NK-92 treated with Interleukin-12 subunit alpha and Interleukin-12 subunit beta, amount 100 ng/mL, for 24 hours (cell line): Measurements from ENCODE around the gene FFAR2.

Source experiments
- DNase-seq: peaks from one replicate; lab custom pipeline; 2025; lab: John Stamatoyannopoulos, UW

FFAR2 gene

DNA sequence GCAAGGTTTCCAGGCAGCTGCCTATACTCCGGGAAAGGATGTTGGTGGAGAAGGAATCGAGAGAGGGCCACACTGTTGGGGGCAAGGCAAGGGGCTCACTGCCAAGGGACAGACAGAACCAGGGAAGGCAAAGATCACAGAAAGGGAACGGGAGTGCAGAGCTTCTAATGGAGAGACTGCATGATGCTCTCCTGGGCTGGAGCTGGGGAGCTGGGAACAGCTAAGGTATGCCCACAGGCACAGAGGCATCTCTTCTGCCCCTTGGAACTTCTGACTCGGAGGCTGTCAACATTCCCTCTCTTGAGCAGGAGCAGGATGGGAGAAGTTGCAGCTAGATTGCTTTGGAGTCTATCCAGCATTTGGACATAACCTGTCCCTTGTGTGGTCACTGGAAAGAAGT lies 22.4 kb upstream of the FFAR2 start:
- no peak for DNase-seq

DNA sequence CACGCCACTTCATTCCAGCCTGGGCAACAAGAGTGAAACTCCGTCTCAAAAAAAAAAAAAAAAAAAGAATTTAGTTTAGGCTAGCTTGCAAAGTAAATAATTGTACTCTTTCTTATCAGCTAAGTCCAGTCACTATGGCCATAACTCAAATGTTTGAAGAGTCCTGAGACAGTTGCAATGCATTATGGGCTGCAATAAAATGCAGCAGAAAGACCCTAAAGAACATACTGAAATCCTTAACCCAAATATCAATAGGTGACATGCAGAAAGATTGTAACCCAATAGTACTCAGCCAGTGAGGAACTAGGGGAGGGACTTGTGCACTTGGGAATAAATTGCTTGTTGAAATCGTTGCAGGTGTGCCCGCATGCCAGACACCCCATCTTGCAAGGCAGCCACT lies 20.9 kb upstream of the FFAR2 start:
- no peak for DNase-seq

DNA sequence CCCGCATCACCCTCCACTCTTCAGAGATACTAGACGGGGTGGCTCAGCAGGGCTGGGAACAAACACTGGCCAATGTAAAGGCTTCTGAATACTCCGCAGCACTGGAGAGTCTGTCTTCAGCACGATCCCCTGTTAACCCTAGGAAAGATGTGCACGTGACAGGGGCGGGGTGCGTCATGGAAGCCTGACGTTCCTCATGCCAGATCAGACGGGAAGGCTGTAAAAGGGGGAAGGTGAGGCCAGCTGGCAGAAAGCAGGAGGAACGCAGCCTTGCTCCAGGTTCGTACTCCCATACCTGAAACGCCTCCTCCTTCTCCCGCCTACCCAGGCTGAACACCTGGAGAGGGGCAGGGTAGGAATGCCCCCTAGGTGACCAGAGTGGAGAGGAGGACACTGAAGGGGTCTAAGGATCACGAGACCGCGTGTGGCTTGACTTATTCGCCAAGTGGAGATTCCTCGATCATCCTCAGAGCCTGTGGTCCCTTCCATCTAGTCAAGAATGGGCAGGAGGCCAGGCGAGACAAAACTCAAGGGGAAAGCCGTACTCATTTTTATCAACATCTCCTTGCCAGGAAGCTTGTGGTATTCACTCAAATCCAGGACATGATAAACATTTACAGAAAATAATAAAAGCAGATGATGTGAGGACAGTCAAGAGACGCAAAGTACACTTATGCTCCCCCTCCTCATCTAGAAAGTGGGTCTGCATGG lies 18.2 kb upstream of the FFAR2 start:
- no peak for DNase-seq

DNA sequence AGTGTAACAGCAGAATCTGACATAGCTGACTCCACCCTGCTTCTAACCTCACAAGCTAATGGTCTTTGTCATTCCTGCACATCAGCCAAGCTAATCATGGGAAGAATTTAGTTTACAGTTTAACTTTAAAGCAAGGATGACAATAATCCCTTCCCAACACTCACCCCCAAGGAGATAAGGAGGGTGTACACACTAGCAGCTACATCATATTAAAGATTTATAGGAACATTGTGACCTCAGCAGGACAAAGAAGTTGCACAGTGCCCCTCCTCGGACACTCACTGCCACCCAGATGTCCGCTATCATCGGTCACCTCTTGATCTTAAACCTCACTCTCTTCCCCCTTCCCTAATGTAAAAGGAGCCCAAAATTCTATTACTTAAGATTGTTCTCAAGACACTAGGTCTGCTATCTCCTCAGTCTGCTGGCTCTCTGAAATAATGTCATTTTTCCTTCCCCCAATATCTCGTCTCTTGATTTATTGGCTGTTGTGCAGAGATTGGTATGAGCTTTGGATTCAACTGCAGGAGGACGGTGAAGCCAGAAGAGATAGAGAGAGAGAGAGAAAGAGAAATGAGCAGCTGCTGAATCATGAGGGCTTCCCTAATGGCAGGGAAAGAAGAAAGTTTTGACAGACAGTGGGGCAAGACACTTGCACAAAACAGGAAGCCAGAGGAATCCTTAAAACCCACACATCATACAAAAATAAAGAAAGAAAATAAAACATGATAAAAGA lies 17.5 kb upstream of the FFAR2 start:
- DNase-seq, result no peak

DNA sequence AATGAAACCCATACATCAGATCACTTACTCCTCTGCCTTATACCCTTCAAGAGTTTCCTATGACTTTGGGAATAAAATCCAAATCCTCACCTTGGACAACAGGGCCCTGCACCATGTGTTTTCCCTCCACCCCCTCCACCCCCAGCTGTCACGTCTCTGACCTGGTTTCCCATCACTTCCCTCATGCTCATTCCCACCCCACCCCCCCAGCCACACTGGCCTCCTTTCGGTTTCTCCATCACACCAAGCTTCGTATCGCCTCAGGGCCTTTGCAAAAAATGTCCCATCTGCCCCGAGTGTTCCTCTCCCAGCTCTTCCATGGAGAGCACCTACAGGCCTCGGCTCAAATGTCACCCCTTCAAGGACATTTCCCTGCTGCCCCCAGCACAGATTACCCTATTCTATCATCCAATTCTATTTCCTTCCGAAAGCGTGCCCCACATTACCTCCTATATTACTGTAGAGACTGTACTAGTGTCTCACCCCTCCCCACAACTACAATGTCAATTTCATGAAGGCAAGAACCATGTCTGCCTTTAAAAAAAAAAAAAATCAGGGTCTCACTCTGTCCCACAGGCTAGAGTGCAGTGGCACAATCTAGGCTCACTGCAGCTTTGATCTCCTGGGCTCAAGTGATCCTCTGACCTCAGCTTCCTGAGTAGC lies 16.8 kb upstream of the FFAR2 start:
- no peak for DNase-seq

DNA sequence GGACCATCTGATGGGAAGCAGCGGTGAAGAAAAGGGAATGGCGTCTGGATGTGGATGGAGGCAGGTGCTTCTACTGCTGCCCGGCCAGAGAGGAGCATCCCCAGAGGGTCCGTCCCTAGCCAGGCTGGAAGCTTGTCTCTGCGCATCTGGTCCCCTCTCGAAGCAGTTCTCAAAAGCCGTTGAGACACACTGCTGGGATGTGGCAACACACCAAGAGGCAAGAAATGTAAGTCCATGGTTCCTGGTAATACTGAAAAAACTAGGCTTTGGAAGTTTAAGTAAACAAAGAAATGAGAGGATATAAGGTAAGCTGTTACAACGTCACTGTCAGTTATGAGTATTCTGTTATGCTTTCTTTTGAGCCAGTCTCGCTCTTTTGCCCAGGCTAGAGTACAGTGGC lies 15.1 kb upstream of the FFAR2 start:
- DNase-seq, result no peak

DNA sequence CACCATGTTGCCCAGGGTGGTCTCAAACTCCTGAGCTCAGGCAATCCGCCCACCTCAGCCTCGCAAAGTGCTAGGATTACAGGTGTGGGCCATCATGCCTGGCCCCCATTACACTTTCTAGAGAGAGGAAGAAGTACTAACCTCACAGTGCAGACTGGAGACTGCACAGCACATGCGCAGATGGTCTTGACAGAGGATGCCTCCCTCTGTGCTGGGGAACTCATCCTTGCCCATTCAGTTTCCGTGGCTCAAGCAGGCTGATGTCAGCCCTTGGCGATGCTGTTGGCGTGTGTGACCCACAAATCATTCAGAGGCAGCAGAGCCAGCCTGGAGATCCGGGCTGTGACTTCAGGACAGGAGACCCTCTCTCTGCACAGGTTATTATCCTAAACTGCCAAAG lies 14.6 kb upstream of the FFAR2 start:
- no peak for DNase-seq

DNA sequence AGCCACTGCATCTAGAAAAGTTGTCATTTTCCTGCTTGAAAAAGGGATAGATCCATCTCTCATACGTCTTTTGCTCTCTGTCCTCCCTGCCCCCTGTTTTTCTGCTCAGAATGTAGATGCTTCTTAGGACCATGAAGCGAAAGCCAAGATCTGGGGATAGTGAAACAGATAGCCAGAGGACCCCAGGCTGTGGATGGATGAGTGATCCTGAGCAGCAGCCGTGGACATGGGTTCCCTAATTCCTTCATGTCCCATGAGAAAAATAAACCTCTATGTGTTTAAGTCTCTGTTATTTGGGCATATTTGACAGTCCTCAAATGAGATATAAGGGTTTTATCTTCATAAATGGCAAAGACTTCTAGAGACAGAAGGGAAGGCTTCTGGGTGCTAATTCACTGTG lies 12.2 kb upstream of the FFAR2 start:
- no peak for DNase-seq

DNA sequence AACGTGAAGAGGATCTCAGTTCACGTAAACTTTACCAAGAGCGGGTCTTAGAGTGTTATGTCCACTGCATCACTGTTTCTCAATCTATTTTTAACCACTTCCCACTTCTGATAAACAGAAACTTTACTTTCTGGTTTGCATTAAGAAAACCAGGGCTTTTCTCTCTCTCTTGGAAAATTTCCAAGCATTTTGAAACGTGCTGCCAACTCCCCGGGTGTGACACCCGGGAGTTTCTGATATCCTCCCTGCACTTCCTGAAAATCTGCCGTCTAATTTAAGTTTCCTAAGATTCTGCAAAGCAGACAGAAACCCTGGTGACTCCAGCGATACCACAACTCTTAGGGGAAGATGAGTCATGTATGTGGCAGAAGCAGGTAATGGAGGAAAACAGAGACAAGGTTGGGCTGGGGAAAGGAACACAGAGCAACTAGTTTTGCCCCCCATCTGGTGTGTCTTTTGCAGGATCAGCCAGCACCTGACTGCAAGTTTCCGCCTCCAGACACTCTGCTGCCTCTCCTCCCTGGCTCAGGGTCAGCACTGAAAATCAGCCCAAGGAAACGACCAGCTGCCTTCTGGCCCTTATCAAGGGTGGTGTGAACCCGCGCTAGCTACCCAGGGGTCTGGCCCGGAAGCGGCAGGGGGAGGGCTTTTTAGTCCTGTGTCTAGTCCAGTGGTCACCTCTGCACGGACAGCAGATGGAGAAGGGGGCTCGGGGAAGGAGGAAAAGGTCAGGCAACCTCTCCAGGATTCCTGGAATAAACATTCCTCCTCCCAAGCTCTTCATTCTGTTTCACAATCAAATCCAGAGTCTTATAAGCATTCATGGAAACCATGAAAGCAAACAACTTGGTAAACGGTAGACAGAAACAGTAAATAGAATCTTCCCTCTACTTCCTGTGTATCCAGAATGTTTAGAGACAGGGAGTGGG lies 11.3 kb upstream of the FFAR2 start:
- peak; percentile 14 for DNase-seq

DNA sequence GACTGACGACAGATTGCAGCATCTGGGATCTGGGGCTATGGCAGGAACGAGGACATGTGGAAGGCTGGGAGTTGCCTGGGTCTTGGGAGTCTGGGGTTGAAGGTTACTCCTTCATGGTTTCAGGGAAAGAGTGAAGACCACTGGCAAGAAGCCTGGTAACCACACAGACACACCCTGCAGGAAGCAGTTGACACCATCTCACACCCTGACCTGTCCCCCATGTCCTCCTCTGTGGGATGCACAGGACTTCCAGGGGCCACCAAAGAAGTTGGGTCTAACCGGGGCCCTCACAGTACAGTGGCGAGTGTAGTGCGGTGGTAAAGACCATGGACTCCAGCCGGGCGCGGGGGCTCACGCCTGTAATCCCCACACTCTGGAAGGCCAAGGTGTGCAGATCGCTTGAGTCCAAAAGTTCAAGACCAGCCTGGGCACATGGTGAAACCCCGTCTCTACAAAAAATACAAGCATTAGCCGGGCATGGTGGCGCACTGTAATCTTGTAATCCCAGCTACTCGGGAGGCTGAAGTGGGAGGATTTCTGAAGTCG lies 10.6 kb upstream of the FFAR2 start:
- no peak for DNase-seq

DNA sequence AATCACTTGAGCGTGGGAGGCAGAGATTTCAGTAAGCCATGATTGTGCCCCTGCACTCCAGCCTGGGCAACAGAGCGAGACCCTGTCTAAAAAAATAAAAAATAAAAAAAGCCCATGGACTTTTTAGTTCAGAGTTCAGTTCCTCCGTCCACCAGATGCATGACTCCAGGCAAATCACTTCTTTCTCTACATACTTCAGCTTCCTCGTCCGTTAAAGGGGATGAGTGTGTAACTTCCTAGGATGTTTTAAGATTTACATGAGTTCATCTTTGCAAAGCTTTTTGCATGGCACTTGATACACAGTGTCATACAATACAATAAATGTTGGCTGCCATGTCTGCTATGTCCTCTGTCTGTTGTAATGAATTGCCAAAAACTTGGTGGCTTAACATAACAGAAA lies 10.0 kb upstream of the FFAR2 start:
- no peak for DNase-seq

DNA sequence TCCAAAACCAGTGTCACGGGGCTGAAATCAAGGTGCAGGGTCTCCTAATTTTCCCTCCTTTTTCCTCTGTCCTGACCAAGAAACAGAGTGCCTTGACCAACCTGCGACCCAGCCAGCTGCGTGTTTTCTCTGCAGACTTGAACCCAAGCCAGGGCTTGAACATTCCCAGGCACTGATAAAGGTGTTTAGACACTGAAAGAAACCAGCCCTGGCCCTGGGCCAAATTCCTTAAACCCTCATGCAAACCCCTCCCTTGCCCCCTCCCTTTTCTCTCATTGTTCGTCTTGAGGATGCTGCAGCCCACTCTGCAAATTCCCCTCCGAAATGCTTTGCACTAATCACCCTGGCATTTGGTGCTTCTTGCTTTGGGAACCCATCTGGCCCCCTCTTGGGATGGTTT lies 9.5 kb upstream of the FFAR2 start:
- no peak for DNase-seq

DNA sequence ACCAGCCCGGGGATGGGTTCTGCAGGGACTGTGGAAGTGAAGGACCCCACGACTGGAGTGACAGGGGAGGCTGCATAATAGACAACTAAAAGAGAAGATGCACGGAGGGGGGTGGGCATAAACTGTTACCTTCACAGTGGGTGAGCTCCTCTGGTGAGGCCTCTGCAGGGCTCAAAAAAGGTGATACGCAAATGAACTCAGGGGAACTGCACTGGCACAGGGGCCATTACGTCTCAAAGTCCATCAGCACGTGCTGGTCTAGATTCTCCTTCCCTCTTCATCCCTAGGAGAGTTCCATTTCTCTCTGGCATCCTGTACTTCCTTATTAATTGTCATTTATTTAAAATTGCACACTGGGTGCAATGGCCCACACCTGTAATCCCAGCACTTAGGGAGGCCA lies 8.1 kb upstream of the FFAR2 start:
- no peak for DNase-seq

DNA sequence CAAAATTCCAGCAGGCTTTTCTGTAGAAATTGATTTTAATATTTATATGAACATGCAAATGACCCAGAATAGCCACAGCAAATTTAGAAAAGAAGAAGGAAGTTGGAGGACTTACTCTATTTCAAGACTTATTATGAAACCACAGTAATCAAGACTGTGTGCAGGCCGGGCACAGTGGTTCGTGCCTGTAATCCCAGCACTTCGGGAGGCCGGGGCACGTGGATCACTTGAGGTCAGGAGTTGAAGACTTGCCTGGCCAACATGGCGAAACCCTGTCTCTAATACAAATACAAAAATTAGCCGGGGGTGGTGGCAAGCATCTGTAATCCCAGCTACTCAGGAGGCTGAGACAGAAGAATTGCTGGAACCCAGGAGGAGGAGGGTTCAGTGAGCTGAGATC lies 6.0 kb upstream of the FFAR2 start:
- DNase-seq, result no peak

DNA sequence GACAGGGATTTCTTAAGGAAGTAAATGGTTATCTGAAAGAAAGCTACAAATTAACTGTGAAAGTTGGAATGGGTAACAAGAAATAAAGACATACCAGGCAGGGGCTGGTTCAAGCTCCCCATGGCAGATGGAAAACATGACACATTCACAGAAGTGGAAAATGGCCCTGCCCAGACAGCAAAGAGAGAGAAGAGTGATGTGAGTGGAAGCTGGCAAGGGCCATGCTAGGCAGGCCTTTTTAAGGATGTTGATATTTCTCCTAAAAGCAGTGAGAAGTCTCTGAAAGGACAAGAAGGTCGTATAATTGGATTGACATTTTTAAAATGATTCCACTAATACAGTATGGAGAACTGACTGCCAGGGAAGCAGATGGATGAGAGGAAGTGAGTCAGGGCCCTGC lies 3.3 kb upstream of the FFAR2 start:
- no peak for DNase-seq

DNA sequence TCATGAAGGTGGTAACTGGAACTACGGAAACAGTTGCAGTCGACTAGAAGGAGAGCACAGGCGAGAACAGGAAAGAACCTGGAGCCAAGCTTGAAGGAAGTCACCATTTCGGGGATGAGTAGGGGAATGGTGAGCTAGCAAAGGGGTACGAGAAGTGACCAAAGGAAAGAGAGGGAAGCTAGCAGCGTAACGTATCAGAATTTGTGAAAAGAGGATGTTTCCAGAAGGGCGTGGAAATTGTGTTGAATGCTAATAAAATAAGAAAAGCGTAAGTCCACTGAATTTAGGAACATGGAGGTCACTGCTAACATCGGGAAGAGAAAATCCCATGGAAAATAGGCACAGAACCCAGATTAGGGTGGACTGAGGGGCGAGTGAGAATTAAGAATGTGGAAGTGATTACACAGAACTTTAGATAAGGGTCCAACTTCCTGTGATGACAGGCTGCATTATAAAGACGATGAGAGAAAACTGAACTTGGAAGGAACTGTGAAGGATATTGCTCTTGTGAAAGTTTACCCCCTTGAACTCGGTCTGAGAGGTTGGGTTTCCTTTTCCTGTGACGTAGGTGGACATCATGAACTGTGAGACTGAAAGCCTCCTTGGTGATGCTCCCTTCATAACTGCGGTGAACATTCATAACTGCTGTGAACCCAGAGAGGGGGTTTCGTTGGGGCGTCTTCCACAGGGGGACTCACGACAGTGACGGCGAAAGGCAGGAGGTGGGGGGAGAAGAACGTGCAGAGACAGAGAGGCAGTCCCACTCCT lies 2.0 kb upstream of the FFAR2 start:
- DNase-seq, result no peak

DNA sequence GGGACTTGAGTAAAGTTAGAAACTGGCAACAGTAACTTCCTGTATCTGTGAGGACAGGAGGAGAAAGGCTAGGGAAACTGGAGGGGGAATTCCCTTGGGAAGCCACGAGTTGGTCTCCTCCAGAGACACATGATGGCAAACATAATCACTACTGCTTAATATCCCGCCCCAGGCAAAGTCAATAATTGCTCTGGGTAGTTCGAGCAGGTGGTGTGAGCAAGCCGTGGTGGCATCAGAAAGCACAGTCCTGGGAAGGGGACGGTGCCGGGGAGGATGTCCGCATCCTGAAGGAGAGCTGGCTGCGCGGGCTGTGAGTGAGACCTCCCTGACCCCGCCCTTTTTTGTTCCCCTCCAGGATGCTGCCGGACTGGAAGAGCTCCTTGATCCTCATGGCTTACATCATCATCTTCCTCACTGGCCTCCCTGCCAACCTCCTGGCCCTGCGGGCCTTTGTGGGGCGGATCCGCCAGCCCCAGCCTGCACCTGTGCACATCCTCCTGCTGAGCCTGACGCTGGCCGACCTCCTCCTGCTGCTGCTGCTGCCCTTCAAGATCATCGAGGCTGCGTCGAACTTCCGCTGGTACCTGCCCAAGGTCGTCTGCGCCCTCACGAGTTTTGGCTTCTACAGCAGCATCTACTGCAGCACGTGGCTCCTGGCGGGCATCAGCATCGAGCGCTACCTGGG lies 1.4 kb downstream of the FFAR2 start:
- DNase-seq, result no peak

DNA sequence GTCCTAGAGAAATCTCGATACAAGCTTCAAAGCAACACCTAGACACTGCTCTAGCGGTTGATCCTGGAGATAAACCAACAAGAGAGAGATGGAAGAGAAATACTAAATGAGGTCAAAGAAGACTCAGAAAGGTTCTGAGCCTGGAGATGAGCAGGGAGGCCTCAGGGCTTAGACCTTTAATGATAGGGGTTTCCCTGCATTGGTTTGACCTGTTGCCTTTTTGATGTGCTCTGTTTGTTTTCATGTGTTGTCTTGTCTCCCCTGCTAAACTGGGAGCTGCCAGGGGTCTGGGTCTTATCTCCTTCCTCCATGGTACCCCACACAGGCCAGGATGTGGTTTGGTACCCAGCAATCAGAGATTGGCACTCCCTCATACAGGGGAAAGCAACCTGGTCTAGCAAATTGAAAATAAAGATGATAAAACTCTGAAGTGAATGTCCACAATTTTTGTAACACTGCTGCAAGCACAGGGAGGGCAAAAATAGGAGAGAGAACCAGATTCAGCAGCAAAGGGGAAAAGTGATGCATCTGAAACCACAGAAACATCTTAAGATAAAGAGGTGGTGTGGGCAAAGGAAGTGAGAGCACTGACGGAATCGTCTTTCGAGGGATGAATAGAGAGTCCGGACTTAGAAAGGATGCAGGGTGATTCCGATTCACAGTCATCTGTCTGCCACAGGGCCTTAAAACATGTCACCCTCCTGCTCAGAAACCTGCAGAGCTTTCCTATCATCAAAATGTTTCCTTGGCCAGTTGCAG lies 3.5 kb downstream of the FFAR2 start:
- DNase-seq, result no peak

DNA sequence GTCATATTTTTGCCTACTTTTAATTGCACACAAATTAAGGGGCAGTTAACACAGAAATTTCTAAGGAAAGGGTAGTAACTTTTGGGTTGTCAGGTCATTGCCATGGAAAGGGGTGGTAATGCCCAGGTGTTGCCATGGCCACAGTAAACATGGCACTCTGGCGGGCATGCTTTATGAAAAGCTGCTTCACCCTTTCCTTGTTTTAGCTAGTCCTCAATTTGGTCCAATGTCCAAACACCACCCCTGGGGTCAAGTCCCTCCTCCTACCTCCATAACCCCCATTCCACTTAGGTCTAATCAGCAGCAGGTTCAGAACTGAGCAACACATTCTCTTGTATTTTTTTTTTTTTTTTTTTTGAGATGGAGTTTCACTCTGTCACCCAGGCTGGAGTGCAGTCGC lies 6.6 kb downstream of the FFAR2 start:
- DNase-seq, result no peak
